Chondrocyte (in vitro differentiated cells): ENCODE measurements around the gene SHOC2. TPM values are rescaled to one million over a fixed set of nuclear protein-coding genes. Genes with fewer than 3 reads are reported as not detected.
A peak's percentile ranks its signal among the peaks of the same experiment; 100 is the strongest.

Experiments used
- DNase-seq: peaks from one replicate; pipeline ENCODE4 v3.0.0; 2021; ENCODE audit warnings: mixed read lengths, low spot score
- H3K27ac Mint-ChIP-seq: one replicate; pipeline ENCODE4 v1.8.0; 2021; ENCODE audit warnings: mild to moderate bottlenecking, moderate library complexity, mixed read lengths; ENCODE audit not compliant: unreplicated experiment
- H3K27me3 Mint-ChIP-seq: 2 replicates; pipeline ENCODE4 v1.8.0; 2021; ENCODE audit warnings: low read depth, mixed read lengths
- H3K36me3 Mint-ChIP-seq: 2 replicates; pipeline ENCODE4 v1.8.0; 2021; ENCODE audit warnings: low read depth, mixed read lengths
- H3K4me1 Mint-ChIP-seq: 2 replicates; pipeline ENCODE4 v1.8.0; 2021; ENCODE audit warnings: low read depth, mild to moderate bottlenecking, mixed read lengths
- H3K4me3 Mint-ChIP-seq: one replicate; pipeline ENCODE4 v1.8.0; 2021; ENCODE audit warnings: mild to moderate bottlenecking, moderate library complexity, mixed read lengths; ENCODE audit not compliant: unreplicated experiment
- H3K9me3 Mint-ChIP-seq: 2 replicates; pipeline ENCODE4 v1.8.0; 2021; ENCODE audit warnings: low read depth, mixed read lengths
- total RNA-seq: library from RNA; stranded (reverse); gene quantifications from 3 replicates; pipeline ENCODE4 v1.2.1, GENCODE V29; 2021
- TF ChIP-seq, protein P1 (sequence below): fragments of 200-600 bp; sonication (generic); IDR thresholded peaks from 2 replicates; pipeline ENCODE4 v1.5.0; 2021; ENCODE audit warnings: antibody characterized with exemption, mild to moderate bottlenecking, moderate library complexity

Gene SHOC2
- total RNA-seq, 1 donor from 2014 or later = 65.9 TPM

GRCh38 chr10:110919971-110920881, 822 bp downstream of the SHOC2 start:
- peaks cover 61% of the 10 kb centered on the region for H3K4me1 Mint-ChIP-seq
- no peaks in the 10 kb centered on the region for H3K27me3 Mint-ChIP-seq
- TF ChIP-seq, protein P1, sequence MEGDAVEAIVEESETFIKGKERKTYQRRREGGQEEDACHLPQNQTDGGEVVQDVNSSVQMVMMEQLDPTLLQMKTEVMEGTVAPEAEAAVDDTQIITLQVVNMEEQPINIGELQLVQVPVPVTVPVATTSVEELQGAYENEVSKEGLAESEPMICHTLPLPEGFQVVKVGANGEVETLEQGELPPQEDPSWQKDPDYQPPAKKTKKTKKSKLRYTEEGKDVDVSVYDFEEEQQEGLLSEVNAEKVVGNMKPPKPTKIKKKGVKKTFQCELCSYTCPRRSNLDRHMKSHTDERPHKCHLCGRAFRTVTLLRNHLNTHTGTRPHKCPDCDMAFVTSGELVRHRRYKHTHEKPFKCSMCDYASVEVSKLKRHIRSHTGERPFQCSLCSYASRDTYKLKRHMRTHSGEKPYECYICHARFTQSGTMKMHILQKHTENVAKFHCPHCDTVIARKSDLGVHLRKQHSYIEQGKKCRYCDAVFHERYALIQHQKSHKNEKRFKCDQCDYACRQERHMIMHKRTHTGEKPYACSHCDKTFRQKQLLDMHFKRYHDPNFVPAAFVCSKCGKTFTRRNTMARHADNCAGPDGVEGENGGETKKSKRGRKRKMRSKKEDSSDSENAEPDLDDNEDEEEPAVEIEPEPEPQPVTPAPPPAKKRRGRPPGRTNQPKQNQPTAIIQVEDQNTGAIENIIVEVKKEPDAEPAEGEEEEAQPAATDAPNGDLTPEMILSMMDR = no peak
- peak; percentile 68 for DNase-seq
- H3K4me3 Mint-ChIP-seq = peak overlapping the region; percentile 91
- no peaks in the 10 kb centered on the region for H3K9me3 Mint-ChIP-seq
- H3K27ac Mint-ChIP-seq = peak overlapping the region; percentile 93
- H3K36me3 Mint-ChIP-seq = no peaks in the 10 kb centered on the region

- no peaks in the 10 kb centered on the region for H3K27me3 Mint-ChIP-seq
- no peaks in the 10 kb centered on the region for H3K36me3 Mint-ChIP-seq
- H3K27ac Mint-ChIP-seq = peak overlapping the region; percentile 29
- peaks cover 48% of the 10 kb centered on the region for H3K4me1 Mint-ChIP-seq
- no peaks in the 10 kb centered on the region for H3K9me3 Mint-ChIP-seq
- no peak for DNase-seq
- H3K4me3 Mint-ChIP-seq = no peak overlapping the region
- TF ChIP-seq, protein P1 = no peak
Measured at GRCh38 chr10:110923856-110924493, 4.6 kb downstream of the SHOC2 start.

- H3K9me3 Mint-ChIP-seq = no peaks in the 10 kb centered on the region
Measured at GRCh38 chr10:110927461-110927860, 8.1 kb downstream of the SHOC2 start.

GRCh38 chr10:110931769-110932381, 12.5 kb downstream of the SHOC2 start:
- Mint-ChIP-seq H3K36me3 (no peaks in the 10 kb centered on the region), H3K27me3 (no peaks in the 10 kb centered on the region), H3K9me3 (no peaks in the 10 kb centered on the region), H3K27ac (no peak overlapping the region), H3K4me3 (no peak overlapping the region), H3K4me1 (peaks cover 14% of the 10 kb centered on the region)
- TF ChIP-seq, protein P1 = no peak
- no peak for DNase-seq

More at GRCh38 chr10:110927461-110927860, 8.1 kb downstream of the SHOC2 start:
- TF ChIP-seq, protein P1 = no peak
- no peaks in the 10 kb centered on the region for H3K36me3 Mint-ChIP-seq
- H3K4me3 Mint-ChIP-seq = no peak overlapping the region
- no peak for DNase-seq
- H3K27me3 Mint-ChIP-seq = no peaks in the 10 kb centered on the region
- H3K4me1 Mint-ChIP-seq = peaks cover 38% of the 10 kb centered on the region
- H3K27ac Mint-ChIP-seq = no peak overlapping the region
